ENCODE measurements around the gene SLC25A12. TPM values are rescaled to one million over a fixed set of nuclear protein-coding genes. Genes with fewer than 3 reads are reported as not detected.

Gene SLC25A12
- total and polyA plus RNA-seq, 2 of the 13 experiments (the other 11 are each of a cell fraction or from before 2014, with no cell fraction given), result 8.1 to 15.9 TPM

DNA sequence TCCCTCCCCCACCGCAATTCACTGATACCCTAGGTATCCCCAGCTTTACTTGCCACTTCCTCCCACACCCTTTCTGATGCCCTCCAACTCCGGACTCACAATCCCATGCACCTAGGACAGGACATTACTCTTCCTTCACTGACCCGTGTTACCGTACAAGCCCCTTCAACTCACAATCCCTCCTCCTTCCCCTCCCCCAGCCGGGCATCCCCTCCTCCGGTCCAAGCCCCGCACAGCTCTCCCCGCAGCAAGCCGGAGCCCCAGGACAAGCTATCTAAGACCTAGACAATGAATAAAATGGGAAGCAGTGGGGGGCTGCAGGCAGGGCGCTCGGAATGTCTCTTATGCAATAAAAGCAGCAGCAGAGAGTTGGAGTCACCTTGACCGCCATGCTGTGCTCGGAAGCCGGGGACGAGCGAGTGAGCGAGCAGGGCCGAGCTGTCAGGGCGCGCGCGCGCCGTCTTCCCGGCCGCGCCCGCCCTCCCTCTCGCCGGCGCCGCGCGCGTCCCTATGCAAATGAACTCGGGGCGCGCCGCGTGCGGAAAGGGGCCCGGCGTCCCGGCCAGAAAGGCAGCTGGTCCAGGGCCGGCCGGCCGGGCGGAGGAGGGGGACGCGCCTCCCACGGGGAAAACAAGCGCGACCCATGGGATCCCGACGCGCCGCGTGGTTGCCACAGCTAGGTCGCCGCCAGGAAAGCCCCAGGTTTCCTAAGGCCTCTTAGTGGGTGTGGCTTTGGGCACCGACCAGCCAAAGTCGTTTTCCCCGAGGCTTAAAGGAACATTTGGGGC is at the start of gene SLC25A12 (continued):
- TF ChIP-seq, protein P1, sequence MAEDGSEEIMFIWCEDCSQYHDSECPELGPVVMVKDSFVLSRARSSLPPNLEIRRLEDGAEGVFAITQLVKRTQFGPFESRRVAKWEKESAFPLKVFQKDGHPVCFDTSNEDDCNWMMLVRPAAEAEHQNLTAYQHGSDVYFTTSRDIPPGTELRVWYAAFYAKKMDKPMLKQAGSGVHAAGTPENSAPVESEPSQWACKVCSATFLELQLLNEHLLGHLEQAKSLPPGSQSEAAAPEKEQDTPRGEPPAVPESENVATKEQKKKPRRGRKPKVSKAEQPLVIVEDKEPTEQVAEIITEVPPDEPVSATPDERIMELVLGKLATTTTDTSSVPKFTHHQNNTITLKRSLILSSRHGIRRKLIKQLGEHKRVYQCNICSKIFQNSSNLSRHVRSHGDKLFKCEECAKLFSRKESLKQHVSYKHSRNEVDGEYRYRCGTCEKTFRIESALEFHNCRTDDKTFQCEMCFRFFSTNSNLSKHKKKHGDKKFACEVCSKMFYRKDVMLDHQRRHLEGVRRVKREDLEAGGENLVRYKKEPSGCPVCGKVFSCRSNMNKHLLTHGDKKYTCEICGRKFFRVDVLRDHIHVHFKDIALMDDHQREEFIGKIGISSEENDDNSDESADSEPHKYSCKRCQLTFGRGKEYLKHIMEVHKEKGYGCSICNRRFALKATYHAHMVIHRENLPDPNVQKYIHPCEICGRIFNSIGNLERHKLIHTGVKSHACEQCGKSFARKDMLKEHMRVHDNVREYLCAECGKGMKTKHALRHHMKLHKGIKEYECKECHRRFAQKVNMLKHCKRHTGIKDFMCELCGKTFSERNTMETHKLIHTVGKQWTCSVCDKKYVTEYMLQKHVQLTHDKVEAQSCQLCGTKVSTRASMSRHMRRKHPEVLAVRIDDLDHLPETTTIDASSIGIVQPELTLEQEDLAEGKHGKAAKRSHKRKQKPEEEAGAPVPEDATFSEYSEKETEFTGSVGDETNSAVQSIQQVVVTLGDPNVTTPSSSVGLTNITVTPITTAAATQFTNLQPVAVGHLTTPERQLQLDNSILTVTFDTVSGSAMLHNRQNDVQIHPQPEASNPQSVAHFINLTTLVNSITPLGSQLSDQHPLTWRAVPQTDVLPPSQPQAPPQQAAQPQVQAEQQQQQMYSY (CRISPR knock-in tag; IDR thresholded peaks at IDR 0.05), result no peak
- TF ChIP-seq, protein P2, sequence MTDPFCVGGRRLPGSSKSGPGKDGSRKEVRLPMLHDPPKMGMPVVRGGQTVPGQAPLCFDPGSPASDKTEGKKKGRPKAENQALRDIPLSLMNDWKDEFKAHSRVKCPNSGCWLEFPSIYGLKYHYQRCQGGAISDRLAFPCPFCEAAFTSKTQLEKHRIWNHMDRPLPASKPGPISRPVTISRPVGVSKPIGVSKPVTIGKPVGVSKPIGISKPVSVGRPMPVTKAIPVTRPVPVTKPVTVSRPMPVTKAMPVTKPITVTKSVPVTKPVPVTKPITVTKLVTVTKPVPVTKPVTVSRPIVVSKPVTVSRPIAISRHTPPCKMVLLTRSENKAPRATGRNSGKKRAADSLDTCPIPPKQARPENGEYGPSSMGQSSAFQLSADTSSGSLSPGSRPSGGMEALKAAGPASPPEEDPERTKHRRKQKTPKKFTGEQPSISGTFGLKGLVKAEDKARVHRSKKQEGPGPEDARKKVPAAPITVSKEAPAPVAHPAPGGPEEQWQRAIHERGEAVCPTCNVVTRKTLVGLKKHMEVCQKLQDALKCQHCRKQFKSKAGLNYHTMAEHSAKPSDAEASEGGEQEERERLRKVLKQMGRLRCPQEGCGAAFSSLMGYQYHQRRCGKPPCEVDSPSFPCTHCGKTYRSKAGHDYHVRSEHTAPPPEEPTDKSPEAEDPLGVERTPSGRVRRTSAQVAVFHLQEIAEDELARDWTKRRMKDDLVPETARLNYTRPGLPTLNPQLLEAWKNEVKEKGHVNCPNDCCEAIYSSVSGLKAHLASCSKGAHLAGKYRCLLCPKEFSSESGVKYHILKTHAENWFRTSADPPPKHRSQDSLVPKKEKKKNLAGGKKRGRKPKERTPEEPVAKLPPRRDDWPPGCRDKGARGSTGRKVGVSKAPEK (CRISPR knock-in tag; IDR thresholded peaks at IDR 0.05; ENCODE audit: borderline replicate concordance), result no peak
- TF ChIP-seq ONECUT2 (CRISPR knock-in tag; IDR thresholded peaks at IDR 0.05), result no peak
- no peak for TF ChIP-seq NFYB (CRISPR knock-in tag; IDR thresholded peaks at IDR 0.05)
- no peak for TF ChIP-seq USF2 (IDR thresholded peaks at IDR 0.05; ENCODE audit: low read depth, low read length)
- no peak for TF ChIP-seq USF2 (CRISPR knock-in tag; IDR thresholded peaks at IDR 0.05; ENCODE audit: borderline replicate concordance)
- TF ChIP-seq RARA (CRISPR knock-in tag; IDR thresholded peaks at IDR 0.05), result peak; percentile 8; the same call in 1 of the 2 replicates
- TF ChIP-seq, protein P3, sequence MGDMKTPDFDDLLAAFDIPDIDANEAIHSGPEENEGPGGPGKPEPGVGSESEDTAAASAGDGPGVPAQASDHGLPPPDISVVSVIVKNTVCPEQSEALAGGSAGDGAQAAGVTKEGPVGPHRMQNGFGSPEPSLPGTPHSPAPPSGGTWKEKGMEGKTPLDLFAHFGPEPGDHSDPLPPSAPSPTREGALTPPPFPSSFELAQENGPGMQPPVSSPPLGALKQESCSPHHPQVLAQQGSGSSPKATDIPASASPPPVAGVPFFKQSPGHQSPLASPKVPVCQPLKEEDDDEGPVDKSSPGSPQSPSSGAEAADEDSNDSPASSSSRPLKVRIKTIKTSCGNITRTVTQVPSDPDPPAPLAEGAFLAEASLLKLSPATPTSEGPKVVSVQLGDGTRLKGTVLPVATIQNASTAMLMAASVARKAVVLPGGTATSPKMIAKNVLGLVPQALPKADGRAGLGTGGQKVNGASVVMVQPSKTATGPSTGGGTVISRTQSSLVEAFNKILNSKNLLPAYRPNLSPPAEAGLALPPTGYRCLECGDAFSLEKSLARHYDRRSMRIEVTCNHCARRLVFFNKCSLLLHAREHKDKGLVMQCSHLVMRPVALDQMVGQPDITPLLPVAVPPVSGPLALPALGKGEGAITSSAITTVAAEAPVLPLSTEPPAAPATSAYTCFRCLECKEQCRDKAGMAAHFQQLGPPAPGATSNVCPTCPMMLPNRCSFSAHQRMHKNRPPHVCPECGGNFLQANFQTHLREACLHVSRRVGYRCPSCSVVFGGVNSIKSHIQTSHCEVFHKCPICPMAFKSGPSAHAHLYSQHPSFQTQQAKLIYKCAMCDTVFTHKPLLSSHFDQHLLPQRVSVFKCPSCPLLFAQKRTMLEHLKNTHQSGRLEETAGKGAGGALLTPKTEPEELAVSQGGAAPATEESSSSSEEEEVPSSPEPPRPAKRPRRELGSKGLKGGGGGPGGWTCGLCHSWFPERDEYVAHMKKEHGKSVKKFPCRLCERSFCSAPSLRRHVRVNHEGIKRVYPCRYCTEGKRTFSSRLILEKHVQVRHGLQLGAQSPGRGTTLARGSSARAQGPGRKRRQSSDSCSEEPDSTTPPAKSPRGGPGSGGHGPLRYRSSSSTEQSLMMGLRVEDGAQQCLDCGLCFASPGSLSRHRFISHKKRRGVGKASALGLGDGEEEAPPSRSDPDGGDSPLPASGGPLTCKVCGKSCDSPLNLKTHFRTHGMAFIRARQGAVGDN (CRISPR knock-in tag; IDR thresholded peaks at IDR 0.05), result peak; percentile 91
- TF ChIP-seq FOXP1 (IDR thresholded peaks at IDR 0.05), result no peak
- TF ChIP-seq FOXP1 (CRISPR knock-in tag; IDR thresholded peaks at IDR 0.05), result no peak
- TF ChIP-seq ZFAT (CRISPR knock-in tag; conservative IDR thresholded peaks at IDR 0.05), result no peak
- TF ChIP-seq CBX1 (IDR thresholded peaks at IDR 0.05; ENCODE audit: low read depth), result no peak
- 0 out of 2 replicates have a peak, but pooled peaks have one; percentile 30 for TF ChIP-seq SP2 (CRISPR knock-in tag; IDR thresholded peaks at IDR 0.05)
- peak; percentile 11; the same call in 1 of the 2 replicates for TF ChIP-seq ETV5 (CRISPR knock-in tag; IDR thresholded peaks at IDR 0.05; ENCODE audit: borderline replicate concordance)
- TF ChIP-seq ZNF530 (CRISPR knock-in tag; IDR thresholded peaks at IDR 0.05; ENCODE audit: low read depth), result no peak
